Measurements from ENCODE around the gene ATG16L1.

The ATG16L1 gene

GRCh38 chr2:233266481-233266880 lies 15.0 kb downstream of the ATG16L1 start:
- no peaks in the 10 kb centered on the region for H3K79me2 ChIP-seq (ENCODE audit: insufficient read depth, low read depth)
- H4K20me1 ChIP-seq (ENCODE audit: insufficient read depth), result no peaks in the 10 kb centered on the region
- no peak overlapping the region for H3K9ac ChIP-seq
- H3K27me3 ChIP-seq (ENCODE audit: insufficient read depth, low read depth), result no peaks in the 10 kb centered on the region
- H2AFZ ChIP-seq (ENCODE audit: low read depth), result no peak overlapping the region
- no peak overlapping the region for H3K4me3 ChIP-seq (IDR thresholded peaks at IDR 0.05; ENCODE audit: insufficient read depth, low read depth, low read length)
- H3K27ac ChIP-seq, result no peak overlapping the region
- no peaks in the 10 kb centered on the region for H3K4me1 ChIP-seq (ENCODE audit: low read depth, poor library complexity, severe bottlenecking)
- no peak overlapping the region for H3K4me2 ChIP-seq
- TF ChIP-seq CTCF (conservative IDR thresholded peaks at IDR 0.05; ENCODE audit: low read depth, low read length), result no peak
- peaks cover 11% of the 10 kb centered on the region; the same call in 1 of the 2 replicates for H3K36me3 ChIP-seq (ENCODE audit: insufficient read depth)

- no peak overlapping the region for H3K4me2 ChIP-seq
- no peaks in the 10 kb centered on the region for H4K20me1 ChIP-seq (ENCODE audit: insufficient read depth)
- peaks cover 14% of the 10 kb centered on the region; the same call in 1 of the 2 replicates for H3K36me3 ChIP-seq (ENCODE audit: insufficient read depth)
Observed at GRCh38 chr2:233267516-233268245, 16.2 kb downstream of the ATG16L1 start.

DNA sequence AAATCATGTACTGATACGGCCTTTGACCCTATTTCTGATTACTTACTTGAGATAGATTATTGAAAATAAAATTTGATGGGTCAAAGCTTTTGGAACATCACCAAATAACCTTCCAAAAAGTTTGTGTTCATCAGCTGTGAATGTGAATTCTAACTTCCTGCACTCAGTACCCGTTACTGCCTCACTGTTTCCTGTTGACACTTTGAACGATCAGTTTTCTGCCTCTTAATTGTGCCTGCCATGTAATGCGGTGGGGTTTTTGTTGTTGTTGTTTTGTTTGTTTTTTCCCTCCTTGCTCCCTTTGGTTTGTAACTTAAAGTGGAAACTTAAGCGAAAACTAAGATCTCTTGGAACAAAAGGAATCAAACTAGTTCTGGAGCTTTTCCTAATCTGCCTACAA lies 18.9 kb downstream of the ATG16L1 start:
- peaks cover 5% of the 10 kb centered on the region; the same call in 1 of the 2 replicates for H3K36me3 ChIP-seq (ENCODE audit: insufficient read depth)
- TF ChIP-seq CTCF (conservative IDR thresholded peaks at IDR 0.05; ENCODE audit: low read depth, low read length), result no peak
- no peak overlapping the region for H3K9ac ChIP-seq
- H3K79me2 ChIP-seq (ENCODE audit: insufficient read depth, low read depth), result no peaks in the 10 kb centered on the region
- H3K4me1 ChIP-seq (ENCODE audit: low read depth, poor library complexity, severe bottlenecking), result no peaks in the 10 kb centered on the region
- H3K4me3 ChIP-seq (IDR thresholded peaks at IDR 0.05; ENCODE audit: insufficient read depth, low read depth, low read length), result no peak overlapping the region
- H4K20me1 ChIP-seq (ENCODE audit: insufficient read depth), result no peaks in the 10 kb centered on the region
- H3K27me3 ChIP-seq (ENCODE audit: insufficient read depth, low read depth), result no peaks in the 10 kb centered on the region
- no peak overlapping the region for H2AFZ ChIP-seq (ENCODE audit: low read depth)
- H3K4me2 ChIP-seq, result no peak overlapping the region
- H3K27ac ChIP-seq, result no peak overlapping the region

More at GRCh38 chr2:233267516-233268245, 16.2 kb downstream of the ATG16L1 start:
- Histone ChIP-seq H3K79me2 (ENCODE audit: insufficient read depth, low read depth) (no peaks in the 10 kb centered on the region), H3K4me3 (IDR thresholded peaks at IDR 0.05; ENCODE audit: insufficient read depth, low read depth, low read length) (no peak overlapping the region), H3K9ac (no peak overlapping the region), H3K4me1 (ENCODE audit: low read depth, poor library complexity, severe bottlenecking) (no peaks in the 10 kb centered on the region), H3K27me3 (ENCODE audit: insufficient read depth, low read depth) (no peaks in the 10 kb centered on the region), H3K27ac (no peak overlapping the region), H2AFZ (ENCODE audit: low read depth) (no peak overlapping the region)
- no peak for TF ChIP-seq CTCF (conservative IDR thresholded peaks at IDR 0.05; ENCODE audit: low read depth, low read length)

GRCh38 chr2:233270951-233271350 lies 19.5 kb downstream of the ATG16L1 start:
- H3K27ac ChIP-seq, result no peak overlapping the region
- no peak overlapping the region for H3K4me2 ChIP-seq
- H2AFZ ChIP-seq (ENCODE audit: low read depth), result no peak overlapping the region
- no peaks in the 10 kb centered on the region for H3K4me1 ChIP-seq (ENCODE audit: low read depth, poor library complexity, severe bottlenecking)
- H3K36me3 ChIP-seq (ENCODE audit: insufficient read depth), result 0 out of 2 replicates have a peak, but pooled peaks cover 3% of the 10 kb centered on the region
- H4K20me1 ChIP-seq (ENCODE audit: insufficient read depth), result no peaks in the 10 kb centered on the region
- no peaks in the 10 kb centered on the region for H3K79me2 ChIP-seq (ENCODE audit: insufficient read depth, low read depth)
- H3K9ac ChIP-seq, result no peak overlapping the region
- TF ChIP-seq CTCF (conservative IDR thresholded peaks at IDR 0.05; ENCODE audit: low read depth, low read length), result no peak
- no peak overlapping the region for H3K4me3 ChIP-seq (IDR thresholded peaks at IDR 0.05; ENCODE audit: insufficient read depth, low read depth, low read length)
- H3K27me3 ChIP-seq (ENCODE audit: insufficient read depth, low read depth), result no peaks in the 10 kb centered on the region

All from KMS-11 (cell line).